EL (cell line): ENCODE data around the gene RUSF1.
"Not testable (repeated sequence)": the region's sequence is repeated elsewhere in the genome, so short reads cannot be mapped to it uniquely, and the experiment has no call there.

ENCODE experiments used
- DNase-seq: peaks from one replicate; pipeline ENCODE4 v3.0.0-alpha.2; 2016

The RUSF1 gene

GRCh38 chr16:31513884-31514283 is 5.7 kb upstream of the RUSF1 start:
- DNase-seq: no peak

- peak; percentile 91 for DNase-seq
Measured at GRCh38 chr16:31513126-31513525, 4.9 kb upstream of the RUSF1 start.

GRCh38 chr16:31508706-31509195 is 560 bp upstream of the RUSF1 start:
- peak; percentile 59 for DNase-seq

GRCh38 chr16:31507617-31507928 is 618 bp downstream of the RUSF1 start:
- DNase-seq: no peak

- DNase-seq: no peak
Measured at GRCh38 chr16:31505483-31505882, 2.7 kb downstream of the RUSF1 start.

GRCh38 chr16:31504159-31504558 is 4.0 kb downstream of the RUSF1 start:
- DNase-seq: no peak

GRCh38 chr16:31503555-31503954 is 4.6 kb downstream of the RUSF1 start:
- not testable (repeated sequence) for DNase-seq

GRCh38 chr16:31502981-31503380 is 5.2 kb downstream of the RUSF1 start:
- no peak for DNase-seq

GRCh38 chr16:31501966-31502348 is 6.2 kb downstream of the RUSF1 start:
- DNase-seq: no peak

- DNase-seq: no peak
Measured at GRCh38 chr16:31501226-31501965, 6.8 kb downstream of the RUSF1 start.

GRCh38 chr16:31499928-31500327 is 8.3 kb downstream of the RUSF1 start:
- no peak for DNase-seq

- no peak for DNase-seq
Measured at GRCh38 chr16:31498493-31498892, 9.7 kb downstream of the RUSF1 start.

- DNase-seq: no peak
Measured at GRCh38 chr16:31496670-31497069, 11.5 kb downstream of the RUSF1 start.

GRCh38 chr16:31493506-31494125 is 14.6 kb downstream of the RUSF1 start:
- DNase-seq: no peak

- DNase-seq: no peak
Measured at GRCh38 chr16:31491778-31492418, 16.3 kb downstream of the RUSF1 start.

GRCh38 chr16:31489616-31490584 is 18.3 kb downstream of the RUSF1 start:
- DNase-seq: no peak

GRCh38 chr16:31489298-31489564 is 19.0 kb downstream of the RUSF1 start:
- no peak for DNase-seq

- no peak for DNase-seq
Measured at GRCh38 chr16:31488468-31489297, 19.5 kb downstream of the RUSF1 start.

- peak; percentile 51 for DNase-seq
Measured at GRCh38 chr16:31487720-31488467, 20.3 kb downstream of the RUSF1 start.

GRCh38 chr16:31487071-31487719 is 21.0 kb downstream of the RUSF1 start:
- no peak for DNase-seq

- DNase-seq: no peak
Measured at GRCh38 chr16:31486045-31486444, 22.1 kb downstream of the RUSF1 start.
